IPS-20b (cell line): ENCODE data around the gene TMCC1.

Experiments
- H3K27ac ChIP-seq: one replicate; pipeline ENCODE4 v1.5.1; 2013; ENCODE audit warnings: low read length
- H3K27me3 ChIP-seq: 2 replicates; pipeline ENCODE4 v1.6.1; 2013; ENCODE audit warnings: mild to moderate bottlenecking, low read length, inconsistent platforms; ENCODE audit not compliant: insufficient read depth
- H3K36me3 ChIP-seq: 2 replicates; pipeline ENCODE4 v1.6.1; 2013; ENCODE audit warnings: low read depth, mild to moderate bottlenecking, inconsistent platforms, low read length, moderate library complexity; ENCODE audit not compliant: insufficient read depth
- H3K4me1 ChIP-seq: 2 replicates; pipeline ENCODE4 v1.6.1; 2013; ENCODE audit warnings: mild to moderate bottlenecking, control low read depth, inconsistent platforms, low read length, moderate library complexity; ENCODE audit not compliant: insufficient read depth
- H3K4me3 ChIP-seq: 2 replicates; pipeline ENCODE4 v1.5.1; 2013; ENCODE audit warnings: mild to moderate bottlenecking, low read length, inconsistent platforms
- H3K9ac ChIP-seq: 2 replicates; pipeline ENCODE4 v1.6.1; 2013; ENCODE audit warnings: low read depth, mild to moderate bottlenecking, inconsistent platforms, low read length, moderate library complexity
- H3K9me3 ChIP-seq: 2 replicates; pipeline ENCODE4 v1.6.1; 2013; ENCODE audit warnings: mild to moderate bottlenecking, low read depth, low read length, inconsistent platforms; ENCODE audit not compliant: insufficient read depth

Gene TMCC1

GRCh38 chr3:129635656-129636055 lies 257.9 kb downstream of the TMCC1 start:
- no peaks in the 10 kb centered on the region for H3K27me3 ChIP-seq
- no peaks in the 10 kb centered on the region; the same call in 1 of the 2 replicates for H3K4me1 ChIP-seq
- H3K27ac ChIP-seq, result no peak overlapping the region

GRCh38 chr3:129633751-129634481 lies 259.6 kb downstream of the TMCC1 start:
- Histone ChIP-seq H3K27me3 (no peaks in the 10 kb centered on the region), H3K4me1 (no peaks in the 10 kb centered on the region; the same call in 1 of the 2 replicates), H3K9me3 (0 out of 2 replicates have a peak, but pooled peaks cover 6% of the 10 kb centered on the region), H3K36me3 (no peaks in the 10 kb centered on the region), H3K27ac (no peak overlapping the region), H3K4me3 (no peak overlapping the region), H3K9ac (no peak overlapping the region)

More at GRCh38 chr3:129635656-129636055, 257.9 kb downstream of the TMCC1 start:
- Histone ChIP-seq H3K9ac (no peak overlapping the region), H3K4me3 (no peak overlapping the region), H3K36me3 (no peaks in the 10 kb centered on the region), H3K9me3 (0 out of 2 replicates have a peak, but pooled peaks cover 6% of the 10 kb centered on the region)

- H3K4me3 ChIP-seq, result no peak overlapping the region
- 0 out of 2 replicates have a peak, but pooled peaks cover 6% of the 10 kb centered on the region for H3K9me3 ChIP-seq
- H3K27ac ChIP-seq, result no peak overlapping the region
- H3K36me3 ChIP-seq, result no peaks in the 10 kb centered on the region
- H3K4me1 ChIP-seq, result peaks cover 3% of the 10 kb centered on the region; the same call in 1 of the 2 replicates
- no peak overlapping the region for H3K9ac ChIP-seq
- no peaks in the 10 kb centered on the region for H3K27me3 ChIP-seq
These were observed 260.5 kb downstream of the TMCC1 start for GRCh38 chr3:129632977-129633376.

GRCh38 chr3:129632556-129632955 lies 261.0 kb downstream of the TMCC1 start:
- no peaks in the 10 kb centered on the region for H3K36me3 ChIP-seq
- peaks cover 3% of the 10 kb centered on the region; the same call in 1 of the 2 replicates for H3K4me1 ChIP-seq
- H3K27me3 ChIP-seq, result no peaks in the 10 kb centered on the region
- H3K27ac ChIP-seq, result no peak overlapping the region
- no peak overlapping the region for H3K4me3 ChIP-seq
- no peak overlapping the region for H3K9ac ChIP-seq
- 0 out of 2 replicates have a peak, but pooled peaks cover 6% of the 10 kb centered on the region for H3K9me3 ChIP-seq

- Histone ChIP-seq H3K27ac (no peak overlapping the region), H3K4me1 (peaks cover 3% of the 10 kb centered on the region; the same call in 1 of the 2 replicates), H3K9ac (no peak overlapping the region), H3K27me3 (no peaks in the 10 kb centered on the region), H3K36me3 (no peaks in the 10 kb centered on the region), H3K9me3 (0 out of 2 replicates have a peak, but pooled peaks cover 6% of the 10 kb centered on the region), H3K4me3 (no peak overlapping the region)
These were observed 261.5 kb downstream of the TMCC1 start for GRCh38 chr3:129632056-129632455.

GRCh38 chr3:129629011-129629410 lies 264.5 kb downstream of the TMCC1 start:
- H3K9ac ChIP-seq, result no peak overlapping the region
- H3K9me3 ChIP-seq, result no peaks in the 10 kb centered on the region

GRCh38 chr3:129628169-129628522 lies 265.4 kb downstream of the TMCC1 start:
- Histone ChIP-seq H3K36me3 (no peaks in the 10 kb centered on the region), H3K4me1 (peaks cover 9% of the 10 kb centered on the region), H3K27ac (no peak overlapping the region), H3K9ac (peak overlapping the region; percentile 81; the same call in 1 of the 2 replicates), H3K9me3 (no peaks in the 10 kb centered on the region), H3K27me3 (no peaks in the 10 kb centered on the region), H3K4me3 (peak overlapping the region; percentile 87)

More at GRCh38 chr3:129629011-129629410, 264.5 kb downstream of the TMCC1 start:
- peaks cover 9% of the 10 kb centered on the region for H3K4me1 ChIP-seq
- no peaks in the 10 kb centered on the region for H3K36me3 ChIP-seq
- no peak overlapping the region for H3K4me3 ChIP-seq
- H3K27me3 ChIP-seq, result no peaks in the 10 kb centered on the region
- no peak overlapping the region for H3K27ac ChIP-seq

- Histone ChIP-seq H3K27me3 (no peaks in the 10 kb centered on the region), H3K36me3 (no peaks in the 10 kb centered on the region), H3K4me3 (peak overlapping the region; percentile 87), H3K9me3 (no peaks in the 10 kb centered on the region), H3K4me1 (peaks cover 9% of the 10 kb centered on the region), H3K27ac (no peak overlapping the region), H3K9ac (peak overlapping the region; percentile 81)
These were observed 266.0 kb downstream of the TMCC1 start for GRCh38 chr3:129627350-129628168.

- Histone ChIP-seq H3K27me3 (no peaks in the 10 kb centered on the region), H3K9me3 (no peaks in the 10 kb centered on the region), H3K27ac (no peak overlapping the region), H3K4me1 (peaks cover 9% of the 10 kb centered on the region), H3K9ac (peak overlapping the region; percentile 81), H3K36me3 (no peaks in the 10 kb centered on the region), H3K4me3 (peak overlapping the region; percentile 87)
These were observed 266.7 kb downstream of the TMCC1 start for GRCh38 chr3:129626744-129627349.

GRCh38 chr3:129625072-129625874 lies 268.2 kb downstream of the TMCC1 start:
- Histone ChIP-seq H3K4me3 (no peak overlapping the region), H3K27me3 (no peaks in the 10 kb centered on the region), H3K9me3 (no peaks in the 10 kb centered on the region), H3K9ac (no peak overlapping the region), H3K36me3 (no peaks in the 10 kb centered on the region), H3K27ac (no peak overlapping the region), H3K4me1 (peaks cover 9% of the 10 kb centered on the region)
